Uterus (tissue), 2 donors: ENCODE measurements around the gene PIP5K1C.

Source experiments
- POLR2A ChIP-seq, 2 donors: fragments of 450-650 bp; IDR thresholded peaks; one replicate each; pipeline ENCODE4 v1.6.1; 2016; ENCODE audit warnings: antibody characterized with exemption in 2 of 2, mild to moderate bottlenecking in 1 of 2, moderate library complexity in 1 of 2
- TF ChIP-seq, protein P1 (sequence below), 4 experiments: fragments of 200-600 bp in 2 of 4; fragments of 450-650 bp in 2 of 4; sonication (generic) in 2 of 4; IDR thresholded peaks; one replicate each; pipeline ENCODE4 v1.5.1; 2016 to 2019; ENCODE audit warnings: antibody characterized with exemption in 4 of 4, mild to moderate bottlenecking in 2 of 4, moderate library complexity in 1 of 4

GRCh38 chr19:3599776-3600187 is 100.5 kb downstream of the PIP5K1C start:
- TF ChIP-seq, protein P1, sequence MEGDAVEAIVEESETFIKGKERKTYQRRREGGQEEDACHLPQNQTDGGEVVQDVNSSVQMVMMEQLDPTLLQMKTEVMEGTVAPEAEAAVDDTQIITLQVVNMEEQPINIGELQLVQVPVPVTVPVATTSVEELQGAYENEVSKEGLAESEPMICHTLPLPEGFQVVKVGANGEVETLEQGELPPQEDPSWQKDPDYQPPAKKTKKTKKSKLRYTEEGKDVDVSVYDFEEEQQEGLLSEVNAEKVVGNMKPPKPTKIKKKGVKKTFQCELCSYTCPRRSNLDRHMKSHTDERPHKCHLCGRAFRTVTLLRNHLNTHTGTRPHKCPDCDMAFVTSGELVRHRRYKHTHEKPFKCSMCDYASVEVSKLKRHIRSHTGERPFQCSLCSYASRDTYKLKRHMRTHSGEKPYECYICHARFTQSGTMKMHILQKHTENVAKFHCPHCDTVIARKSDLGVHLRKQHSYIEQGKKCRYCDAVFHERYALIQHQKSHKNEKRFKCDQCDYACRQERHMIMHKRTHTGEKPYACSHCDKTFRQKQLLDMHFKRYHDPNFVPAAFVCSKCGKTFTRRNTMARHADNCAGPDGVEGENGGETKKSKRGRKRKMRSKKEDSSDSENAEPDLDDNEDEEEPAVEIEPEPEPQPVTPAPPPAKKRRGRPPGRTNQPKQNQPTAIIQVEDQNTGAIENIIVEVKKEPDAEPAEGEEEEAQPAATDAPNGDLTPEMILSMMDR (IDR thresholded peaks at IDR 0.05) = no peak
- TF ChIP-seq POLR2A (IDR thresholded peaks at IDR 0.05) = no peak
